Epithelial cell of esophagus (primary cell): ENCODE measurements around the gene THADA.
A peak's percentile ranks its signal among the peaks of the same experiment; 100 is the strongest.
"Not testable (repeated sequence)": the region's sequence is repeated elsewhere in the genome, so short reads cannot be mapped to it uniquely, and the experiment has no call there.

ENCODE experiments used
- DNase-seq: peaks from one replicate; pipeline ENCODE4 v3.0.0; 2010; ENCODE audit warnings: low read depth
- H3K4me3 ChIP-seq: 2 replicates; pipeline ENCODE4 v1.5.1; 2011; ENCODE audit warnings: mild to moderate bottlenecking, low read length, control low read depth
- TF ChIP-seq, protein P1 (sequence below): IDR thresholded peaks from 2 replicates; pipeline ENCODE4 v1.5.1; 2011; ENCODE audit warnings: low read depth, mild to moderate bottlenecking, low read length, control low read depth, inconsistent platforms; ENCODE audit not compliant: insufficient read depth; ENCODE audit errors: missing control alignments

THADA gene

DNA sequence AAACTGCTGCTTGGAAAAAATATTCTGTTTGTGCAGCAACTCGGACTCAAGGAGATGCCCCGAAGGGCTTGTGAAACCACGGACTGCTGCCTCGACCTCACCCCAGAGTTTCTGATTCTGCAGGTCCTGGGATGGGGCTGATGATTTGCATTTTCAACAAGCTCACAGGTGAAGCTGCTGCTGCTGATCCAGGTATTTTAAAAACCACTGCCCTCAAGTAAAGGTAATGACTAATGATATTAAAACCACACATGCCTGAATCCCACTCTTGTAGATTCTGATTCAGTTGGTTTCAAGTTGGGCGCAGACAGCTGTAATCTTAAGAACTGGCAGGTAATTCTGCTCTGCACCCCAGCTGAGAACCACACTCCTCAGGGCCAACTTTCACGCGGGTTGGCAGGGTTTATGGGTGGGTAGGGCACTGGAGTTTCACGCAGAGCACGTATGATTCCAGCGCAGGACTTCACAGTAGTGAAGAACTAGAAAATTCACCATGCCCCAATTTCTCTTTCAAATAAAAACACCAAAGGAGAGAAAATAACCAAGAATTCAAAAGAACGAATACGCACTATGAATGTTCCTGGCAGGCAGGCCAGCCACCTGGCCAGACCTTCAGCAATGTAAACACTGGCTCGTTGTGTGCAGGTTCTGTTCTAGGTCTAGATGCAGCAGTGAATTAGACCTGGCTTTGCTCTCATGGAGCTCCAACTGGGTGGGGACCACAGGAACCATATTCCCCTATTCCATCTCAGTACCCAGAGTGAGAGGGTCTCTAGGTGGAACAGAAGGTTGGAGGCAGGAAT is 294.9 kb downstream of the THADA start:
- TF ChIP-seq, protein P1, sequence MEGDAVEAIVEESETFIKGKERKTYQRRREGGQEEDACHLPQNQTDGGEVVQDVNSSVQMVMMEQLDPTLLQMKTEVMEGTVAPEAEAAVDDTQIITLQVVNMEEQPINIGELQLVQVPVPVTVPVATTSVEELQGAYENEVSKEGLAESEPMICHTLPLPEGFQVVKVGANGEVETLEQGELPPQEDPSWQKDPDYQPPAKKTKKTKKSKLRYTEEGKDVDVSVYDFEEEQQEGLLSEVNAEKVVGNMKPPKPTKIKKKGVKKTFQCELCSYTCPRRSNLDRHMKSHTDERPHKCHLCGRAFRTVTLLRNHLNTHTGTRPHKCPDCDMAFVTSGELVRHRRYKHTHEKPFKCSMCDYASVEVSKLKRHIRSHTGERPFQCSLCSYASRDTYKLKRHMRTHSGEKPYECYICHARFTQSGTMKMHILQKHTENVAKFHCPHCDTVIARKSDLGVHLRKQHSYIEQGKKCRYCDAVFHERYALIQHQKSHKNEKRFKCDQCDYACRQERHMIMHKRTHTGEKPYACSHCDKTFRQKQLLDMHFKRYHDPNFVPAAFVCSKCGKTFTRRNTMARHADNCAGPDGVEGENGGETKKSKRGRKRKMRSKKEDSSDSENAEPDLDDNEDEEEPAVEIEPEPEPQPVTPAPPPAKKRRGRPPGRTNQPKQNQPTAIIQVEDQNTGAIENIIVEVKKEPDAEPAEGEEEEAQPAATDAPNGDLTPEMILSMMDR = no peak
- no peak overlapping the region for H3K4me3 ChIP-seq
- DNase-seq = peak; percentile 88

DNA sequence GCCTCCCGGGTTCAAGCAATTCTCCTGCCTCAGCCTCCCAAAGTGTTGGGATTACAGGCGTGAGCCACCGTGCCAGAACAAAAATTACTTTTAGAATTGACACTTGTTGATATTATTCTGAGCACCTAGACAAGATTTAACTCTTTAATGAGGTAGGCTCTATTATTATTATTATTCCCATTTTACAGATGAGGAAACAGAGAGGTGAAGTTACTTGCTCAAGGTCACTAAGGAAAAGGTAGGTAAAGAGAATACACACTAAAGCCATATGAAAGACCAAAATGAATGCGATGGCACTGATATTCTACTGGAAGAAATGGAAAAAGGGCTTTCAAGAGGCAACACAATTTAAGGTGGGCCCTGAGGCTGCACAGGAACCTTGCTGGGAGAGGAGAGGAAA is 295.6 kb downstream of the THADA start:
- TF ChIP-seq, protein P1 = no peak
- DNase-seq = no peak
- no peak overlapping the region for H3K4me3 ChIP-seq

DNA sequence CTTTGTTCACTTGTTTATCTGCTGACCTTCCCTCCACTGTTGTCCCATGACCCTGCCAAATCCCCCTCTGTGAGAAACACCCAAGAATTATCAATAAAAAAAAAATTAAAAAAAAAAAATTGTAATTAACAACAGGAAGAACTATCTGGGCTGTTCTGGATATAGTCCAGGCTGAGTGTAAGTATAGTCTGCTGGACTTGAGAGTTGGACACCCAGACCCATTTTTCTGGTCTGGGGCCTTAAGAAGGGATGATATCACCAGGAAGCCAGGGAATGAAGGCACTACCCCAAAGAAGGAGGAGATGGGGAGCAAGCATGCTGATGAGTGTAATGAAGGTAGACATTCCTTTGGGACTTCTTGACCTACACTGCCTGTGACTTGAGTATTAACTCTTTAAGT is 297.3 kb downstream of the THADA start:
- no peak overlapping the region for H3K4me3 ChIP-seq
- DNase-seq = no peak
- TF ChIP-seq, protein P1 = no peak

DNA sequence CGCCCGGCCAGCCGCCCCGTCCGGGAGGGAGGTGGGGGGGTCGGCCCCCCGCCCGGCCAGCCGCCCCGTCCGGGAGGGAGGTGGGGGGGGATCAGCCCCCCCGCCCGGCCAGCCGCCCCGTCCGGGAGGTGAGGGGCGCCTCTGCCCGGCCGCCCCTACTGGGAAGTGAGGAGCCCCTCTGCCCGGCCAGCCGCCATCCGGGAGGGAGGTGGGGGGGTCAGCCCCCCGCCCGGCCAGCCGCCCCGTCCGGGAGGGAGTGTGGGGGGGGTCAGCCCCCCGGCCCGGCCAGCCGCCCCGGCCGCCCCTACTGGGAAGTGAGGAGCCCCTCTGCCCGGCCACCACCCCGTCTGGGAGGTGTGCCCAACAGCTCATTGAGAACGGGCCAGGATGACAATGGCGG is 298.1 kb downstream of the THADA start:
- H3K4me3 ChIP-seq, DNase-seq: not testable (repeated sequence)

DNA sequence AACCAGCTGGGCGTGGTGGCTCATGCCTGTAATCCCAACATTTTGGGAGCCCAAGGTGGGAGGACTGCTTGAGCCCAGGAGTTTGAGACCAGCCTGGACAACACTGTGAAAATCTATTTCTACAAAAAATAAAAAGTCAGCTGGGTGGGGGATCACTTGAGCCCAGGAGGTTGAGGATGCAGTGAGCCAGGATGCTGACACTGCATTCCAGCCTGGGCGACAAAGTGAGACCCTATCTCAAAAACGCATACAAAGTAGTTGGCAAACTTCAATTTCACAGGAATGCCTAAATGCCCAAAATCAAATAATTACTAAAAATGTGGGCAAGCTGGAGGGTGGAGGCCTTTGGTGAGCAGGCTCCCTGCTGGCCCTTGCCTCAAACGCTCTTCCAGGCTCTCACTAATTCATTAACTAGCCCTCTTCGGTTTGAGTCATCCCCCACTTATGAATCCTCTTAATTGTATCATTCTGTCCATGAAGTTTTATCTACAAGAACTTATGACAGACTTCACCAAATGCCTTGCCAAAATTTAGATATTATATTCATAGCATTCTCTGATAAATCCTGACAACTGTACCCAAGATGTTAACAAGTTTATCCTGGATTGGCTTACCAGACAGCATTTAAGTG is 300.8 kb downstream of the THADA start:
- no peak overlapping the region for H3K4me3 ChIP-seq
- no peak for DNase-seq
- TF ChIP-seq, protein P1 = no peak

DNA sequence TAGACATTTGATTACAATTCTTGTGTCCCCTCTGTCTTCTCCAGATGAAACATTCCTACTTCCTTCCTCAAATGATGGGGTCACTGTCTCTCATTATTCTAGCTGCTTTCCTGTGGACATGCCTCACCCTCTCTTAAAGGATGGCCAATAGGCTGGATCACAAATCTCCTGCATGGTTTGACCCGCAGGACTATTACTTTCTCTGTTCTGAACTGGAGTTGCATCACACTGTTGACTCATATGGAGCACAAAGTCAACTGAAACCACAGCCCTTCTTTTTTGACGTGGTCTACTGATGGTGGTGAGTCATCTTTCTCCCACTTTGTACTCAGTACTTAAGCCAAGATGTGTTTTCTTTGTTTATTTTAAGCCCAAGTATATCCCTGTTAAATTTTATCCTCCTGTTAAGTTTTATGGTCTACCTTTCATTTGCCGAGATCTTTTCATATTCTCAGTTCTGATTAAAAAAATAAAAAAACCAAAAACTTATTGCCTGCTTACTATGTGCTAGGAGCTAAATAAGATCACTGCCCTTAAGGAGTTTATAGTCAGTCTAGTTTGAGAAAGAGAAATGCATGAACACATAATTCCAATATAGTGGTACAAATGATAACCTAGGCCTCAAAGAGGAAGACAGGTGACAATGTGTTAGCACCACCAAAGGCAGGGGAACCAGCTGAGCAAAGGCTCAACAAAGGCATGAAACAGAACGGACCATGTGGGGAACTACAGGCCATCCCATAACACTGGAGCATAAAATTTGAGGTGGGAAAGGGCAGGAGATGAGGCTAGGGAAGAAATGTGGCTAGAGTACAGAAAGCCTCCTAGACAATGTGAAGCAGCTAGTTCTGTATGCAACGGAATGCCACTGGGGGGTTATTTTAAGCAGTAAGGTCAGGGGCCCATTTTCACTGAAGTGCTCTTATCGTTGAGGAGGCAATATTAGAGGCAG is 301.8 kb downstream of the THADA start:
- peak; percentile 98 for DNase-seq
- TF ChIP-seq, protein P1 = no peak
- no peak overlapping the region for H3K4me3 ChIP-seq
